SIG-M5 treated with dmso at 0.1 percent for 504 hours (cell line): ENCODE results near the gene BICRA.

Experiments
- DNase-seq: peaks from one replicate; lab custom pipeline; 2025; ENCODE audit not compliant: unreplicated experiment; lab: John Stamatoyannopoulos, UW

The BICRA gene

DNA sequence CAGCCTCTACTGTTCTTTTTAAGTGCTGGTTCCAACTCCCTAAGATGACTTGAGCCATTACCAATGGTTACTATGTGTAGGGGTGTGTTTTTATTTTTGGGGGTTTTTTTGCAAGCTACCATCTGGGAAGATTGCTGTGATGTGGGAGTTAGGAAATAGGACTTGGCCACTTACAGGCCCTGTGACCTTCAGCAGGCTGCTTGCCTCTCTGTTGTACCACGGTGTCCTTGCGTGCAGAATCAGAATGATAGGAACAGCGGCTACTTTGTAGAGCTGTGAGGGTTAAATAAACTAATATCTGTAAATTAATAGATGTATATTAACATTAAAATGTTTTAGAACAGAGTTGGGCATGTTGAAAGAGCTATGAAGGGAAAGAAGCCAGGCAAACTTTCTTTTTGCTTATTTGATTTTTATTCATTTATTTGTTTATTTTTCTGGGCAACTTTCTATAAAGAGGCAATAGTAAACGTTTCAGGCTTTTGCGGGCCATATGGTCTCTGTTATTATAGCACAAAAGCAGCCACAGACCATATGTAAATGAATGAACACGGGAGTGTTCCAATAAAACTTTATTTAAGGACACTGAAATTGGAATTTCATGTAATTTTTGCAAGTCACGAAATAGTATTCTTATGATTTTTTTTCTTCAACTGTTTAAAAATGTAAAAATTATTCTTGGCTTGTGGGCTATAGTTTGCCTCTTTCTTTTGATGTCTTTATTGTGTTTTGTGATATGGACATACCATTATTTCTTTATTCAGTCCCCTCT, 77.9 kb downstream of the BICRA start:
- DNase-seq = no peak

DNA sequence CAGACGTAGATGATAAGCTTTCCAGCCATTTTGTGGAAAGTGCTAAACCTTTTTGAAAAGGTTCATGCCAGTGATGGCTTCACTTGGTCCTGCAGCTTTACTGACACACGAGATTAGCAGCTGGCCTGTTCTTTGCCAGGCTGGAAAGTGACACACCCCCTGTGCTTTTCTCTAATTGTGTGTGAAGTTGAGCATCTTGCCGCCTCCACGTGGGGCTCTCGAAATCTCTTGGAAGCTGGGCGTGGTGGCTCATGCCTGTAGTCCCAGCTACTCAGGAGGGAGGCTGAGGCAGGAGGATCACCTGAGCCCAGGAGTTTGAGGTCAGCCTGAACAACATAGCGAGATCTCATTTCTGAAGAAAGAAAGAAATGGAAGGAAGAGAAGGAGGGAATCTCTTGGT, 79.0 kb downstream of the BICRA start:
- DNase-seq = no peak

- DNase-seq = no peak
Observed at GRCh38 chr19:47691090-47691489, 82.2 kb downstream of the BICRA start.

DNA sequence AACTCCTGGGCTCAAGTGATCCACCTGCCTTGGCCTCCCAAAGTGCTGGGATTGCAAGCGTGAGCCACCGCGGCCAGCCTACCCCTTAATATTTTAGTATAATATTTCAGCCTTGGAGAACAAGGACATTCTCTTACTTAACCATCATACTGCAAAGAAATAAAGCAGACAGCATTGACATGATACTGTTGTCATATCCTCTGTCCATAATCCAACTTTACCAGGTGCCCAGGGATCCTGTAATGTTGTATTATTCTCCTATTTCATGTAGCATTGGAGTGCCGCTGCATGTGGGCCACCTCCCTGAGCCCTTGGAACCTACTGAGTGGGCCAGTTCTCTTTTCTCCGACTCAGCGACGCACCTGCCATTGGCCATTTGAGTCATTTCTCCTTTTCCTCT, 82.8 kb downstream of the BICRA start:
- DNase-seq = no peak

DNA sequence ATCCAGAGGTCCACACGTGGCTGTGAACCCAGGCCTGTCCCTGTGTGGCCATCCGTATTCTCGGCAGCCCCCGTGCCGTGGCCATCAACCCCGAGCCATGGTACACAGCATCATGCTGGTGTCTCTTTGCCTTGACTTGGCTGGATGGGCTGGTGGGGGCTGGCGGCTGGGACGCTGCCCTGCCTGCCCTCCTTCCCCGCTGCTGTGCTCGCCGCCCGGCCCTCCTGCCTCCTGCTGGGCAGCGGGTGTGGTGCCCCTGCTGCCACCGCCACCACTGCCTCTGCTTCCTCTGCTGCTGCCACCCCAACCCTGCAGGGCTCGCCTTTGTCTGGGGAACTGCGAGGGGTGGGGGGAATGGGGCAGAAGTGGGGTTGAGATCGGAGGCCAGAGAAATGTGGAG, 84.6 kb downstream of the BICRA start:
- DNase-seq = no peak

DNA sequence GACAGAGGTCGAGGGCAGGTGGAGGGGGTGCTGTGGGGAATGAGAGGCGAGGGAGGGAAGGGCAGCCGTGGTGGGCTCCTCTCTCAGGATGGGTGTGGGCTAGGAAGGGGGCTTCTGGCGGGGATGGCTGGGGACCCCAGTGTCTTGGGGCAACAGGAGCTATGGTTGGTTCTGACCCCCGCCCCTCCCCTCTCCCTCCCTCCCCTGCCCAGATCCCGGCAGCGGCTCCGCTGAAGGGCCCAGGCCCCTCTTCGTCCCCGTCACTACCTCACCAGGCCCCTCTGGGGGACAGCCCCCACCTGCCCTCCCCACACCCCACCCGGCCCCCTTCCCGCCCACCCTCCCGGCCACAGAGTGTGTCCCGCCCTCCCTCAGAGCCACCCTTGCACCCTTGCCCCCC, 85.0 kb downstream of the BICRA start:
- DNase-seq = no peak

DNA sequence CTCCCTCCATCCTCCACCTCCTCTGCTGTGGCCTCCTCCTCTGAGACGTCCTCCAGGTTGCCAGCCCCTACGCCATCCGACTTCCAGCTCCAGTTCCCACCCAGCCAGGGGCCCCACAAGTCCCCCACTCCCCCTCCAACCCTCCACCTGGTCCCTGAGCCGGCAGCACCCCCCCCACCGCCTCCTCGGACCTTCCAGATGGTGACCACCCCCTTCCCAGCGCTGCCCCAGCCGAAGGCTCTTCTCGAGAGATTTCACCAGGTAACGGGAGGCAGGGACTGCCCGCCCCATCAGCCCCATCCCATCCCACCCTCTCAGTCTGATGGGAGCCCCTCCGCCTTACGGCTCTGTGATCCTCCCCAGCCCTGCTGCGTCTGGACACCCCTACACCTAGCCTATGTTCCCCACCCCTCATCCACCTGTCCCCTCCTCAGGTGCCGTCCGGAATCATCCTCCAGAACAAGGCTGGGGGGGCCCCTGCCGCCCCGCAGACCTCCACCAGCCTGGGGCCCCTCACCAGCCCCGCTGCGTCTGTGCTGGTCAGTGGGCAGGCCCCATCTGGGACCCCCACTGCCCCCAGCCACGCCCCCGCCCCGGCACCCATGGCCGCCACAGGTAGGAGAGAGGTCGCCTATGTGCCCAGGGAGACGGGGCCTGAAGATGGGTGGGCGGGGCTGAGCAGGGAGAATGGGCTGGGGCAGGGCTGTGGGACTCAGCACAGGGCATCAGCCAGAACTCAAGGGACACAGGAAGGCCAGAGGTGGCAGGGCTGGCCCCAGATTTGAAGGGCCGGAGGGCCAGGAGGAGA, 85.7 kb downstream of the BICRA start:
- no peak for DNase-seq

GRCh38 chr19:47695533-47696262, 86.8 kb downstream of the BICRA start:
- DNase-seq = no peak

GRCh38 chr19:47696635-47697034, 87.7 kb downstream of the BICRA start:
- no peak for DNase-seq

DNA sequence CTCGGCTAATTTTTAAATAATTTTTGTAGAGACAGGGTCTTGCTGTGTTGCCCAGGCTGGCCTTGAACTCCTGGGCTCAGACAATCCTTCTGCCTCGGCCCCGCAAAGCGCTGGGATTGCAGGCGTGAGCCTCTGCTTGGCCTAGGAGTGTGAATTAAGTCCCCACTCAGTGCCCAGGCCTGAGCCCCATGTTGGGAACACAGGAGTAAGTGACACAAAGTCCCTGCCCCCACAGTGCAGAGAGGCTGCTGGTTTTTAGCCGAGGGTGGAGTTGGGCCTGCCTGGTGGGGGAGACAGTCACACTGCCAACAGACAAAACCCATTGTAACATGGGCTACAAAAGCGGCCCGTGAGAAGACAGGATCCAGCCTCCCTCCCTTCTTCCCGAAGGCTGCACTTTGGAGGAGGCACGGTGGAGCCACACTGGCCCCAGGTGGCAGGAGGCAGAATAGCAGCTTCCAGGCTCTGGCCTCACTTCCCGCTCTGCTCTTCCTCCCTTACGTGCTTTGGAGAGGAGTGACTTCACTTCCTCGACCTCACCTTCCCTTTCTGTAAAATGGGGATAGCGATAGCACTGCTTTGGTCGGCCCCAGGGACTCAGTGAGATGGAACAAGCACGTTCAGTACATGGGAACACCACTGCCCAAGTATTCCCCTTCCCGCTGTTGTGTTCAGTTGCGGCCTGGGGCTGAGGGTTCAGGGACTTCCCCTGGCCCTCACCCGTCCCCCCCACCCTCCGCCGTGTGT, 89.1 kb downstream of the BICRA start:
- peak; percentile 64 for DNase-seq

DNA sequence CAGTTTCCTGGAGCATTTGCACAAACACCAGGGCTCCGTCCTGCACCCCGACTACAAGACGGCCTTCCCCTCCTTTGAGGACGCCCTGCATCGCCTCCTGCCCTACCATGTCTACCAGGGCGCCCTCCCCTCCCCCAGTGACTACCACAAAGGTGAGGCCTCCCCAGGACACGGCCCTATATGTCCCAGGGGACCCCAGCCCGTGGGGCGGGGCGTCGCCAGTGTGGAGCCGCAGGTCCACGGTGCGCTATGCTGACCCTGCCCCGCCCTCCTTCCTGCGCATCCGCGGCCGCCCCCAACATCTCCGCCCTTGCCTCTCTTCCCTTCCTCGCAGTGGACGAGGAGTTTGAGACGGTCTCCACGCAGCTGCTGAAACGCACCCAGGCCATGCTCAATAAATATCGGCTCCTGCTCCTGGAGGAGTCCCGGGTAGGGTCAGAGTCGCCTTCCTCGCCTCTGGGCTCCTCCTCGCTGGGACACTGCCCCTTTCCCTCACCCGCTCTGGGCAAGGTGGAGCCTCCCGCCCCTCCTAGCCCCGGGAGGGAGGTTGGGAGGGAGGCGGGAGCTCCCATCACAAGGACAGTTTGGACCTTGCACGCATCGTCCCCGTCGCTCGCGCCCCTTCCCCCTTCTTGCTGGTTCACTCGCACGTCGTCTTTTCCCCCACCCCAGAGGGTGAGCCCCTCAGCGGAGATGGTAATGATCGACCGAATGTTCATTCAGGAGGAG, 89.9 kb downstream of the BICRA start:
- no peak for DNase-seq

DNA sequence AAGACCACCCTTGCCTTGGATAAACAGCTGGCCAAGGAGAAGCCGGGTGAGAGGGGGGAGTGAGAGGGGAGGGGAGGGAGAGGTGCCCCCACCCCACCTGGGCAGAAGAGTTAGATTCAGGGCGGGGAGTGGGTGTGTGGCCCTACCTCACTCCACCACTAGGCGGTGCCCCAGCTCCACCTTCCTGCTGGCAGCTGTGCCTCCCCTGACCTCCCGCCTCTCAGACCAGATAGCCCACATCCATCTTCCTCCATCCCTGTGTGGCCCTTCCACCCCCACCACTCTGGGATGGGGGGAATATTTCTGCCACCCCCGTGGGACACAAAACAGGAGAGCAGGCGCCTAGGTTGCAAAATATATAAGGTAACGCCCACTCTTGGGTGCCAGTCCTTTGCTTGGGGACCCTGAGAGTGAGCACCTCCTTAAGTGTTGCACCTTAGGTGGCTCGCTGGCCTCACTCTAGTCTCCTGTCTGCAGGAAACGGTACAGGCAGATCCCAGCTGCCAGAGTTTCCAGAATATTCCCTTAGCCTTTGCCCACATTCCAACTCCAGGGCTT, 90.5 kb downstream of the BICRA start:
- peak; percentile 4 for DNase-seq

- no peak for DNase-seq
Observed at GRCh38 chr19:47700934-47701716, 92.2 kb downstream of the BICRA start.

DNA sequence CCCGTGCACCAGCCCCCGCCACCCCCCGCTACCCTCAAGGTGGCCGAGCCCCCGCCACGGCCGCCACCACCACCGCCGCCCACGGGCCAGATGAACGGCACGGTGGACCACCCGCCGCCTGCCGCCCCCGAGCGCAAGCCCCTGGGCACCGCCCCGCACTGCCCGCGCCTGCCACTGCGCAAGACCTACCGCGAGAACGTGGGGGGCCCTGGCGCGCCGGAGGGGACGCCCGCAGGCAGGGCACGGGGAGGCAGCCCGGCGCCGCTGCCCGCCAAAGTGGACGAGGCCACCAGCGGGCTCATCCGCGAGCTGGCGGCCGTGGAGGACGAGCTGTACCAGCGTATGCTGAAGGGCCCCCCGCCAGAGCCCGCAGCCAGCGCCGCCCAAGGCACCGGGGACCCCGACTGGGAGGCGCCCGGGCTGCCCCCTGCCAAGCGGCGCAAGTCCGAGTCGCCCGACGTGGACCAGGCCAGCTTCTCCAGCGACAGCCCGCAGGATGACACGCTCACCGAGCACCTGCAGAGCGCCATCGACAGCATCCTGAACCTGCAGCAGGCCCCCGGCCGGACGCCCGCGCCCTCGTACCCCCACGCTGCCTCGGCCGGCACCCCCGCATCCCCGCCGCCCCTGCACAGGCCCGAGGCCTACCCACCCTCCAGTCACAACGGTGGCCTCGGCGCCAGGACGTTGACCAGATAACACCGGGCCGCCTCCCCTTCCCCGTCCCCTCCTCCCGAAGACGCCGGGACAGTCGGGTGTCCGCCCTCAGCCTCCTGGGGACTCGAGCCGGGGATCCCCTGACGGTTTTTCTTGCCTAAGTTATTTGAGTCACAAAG, 93.0 kb downstream of the BICRA start:
- DNase-seq = no peak

DNA sequence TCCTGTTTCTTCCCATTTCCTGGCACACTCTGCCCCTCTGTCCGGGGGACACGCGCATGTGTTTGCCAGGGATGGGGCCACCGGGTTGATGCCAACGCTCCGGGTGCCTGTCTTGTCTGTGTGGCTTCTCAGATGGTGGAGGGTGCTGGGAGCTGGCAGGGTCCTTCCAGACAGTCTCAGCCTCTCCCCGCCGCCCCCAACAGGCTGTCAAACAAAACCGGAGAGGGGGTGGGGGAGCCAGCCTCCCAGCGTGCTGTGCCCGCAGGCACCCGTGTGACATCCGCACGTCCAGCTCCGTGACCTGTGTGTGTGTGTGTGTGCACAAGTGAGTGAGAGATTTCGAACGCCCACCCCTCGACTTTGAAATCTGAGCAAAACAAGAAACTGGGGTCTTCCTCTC, 93.7 kb downstream of the BICRA start:
- DNase-seq = no peak

GRCh38 chr19:47703301-47703700, 94.4 kb downstream of the BICRA start:
- no peak for DNase-seq

DNA sequence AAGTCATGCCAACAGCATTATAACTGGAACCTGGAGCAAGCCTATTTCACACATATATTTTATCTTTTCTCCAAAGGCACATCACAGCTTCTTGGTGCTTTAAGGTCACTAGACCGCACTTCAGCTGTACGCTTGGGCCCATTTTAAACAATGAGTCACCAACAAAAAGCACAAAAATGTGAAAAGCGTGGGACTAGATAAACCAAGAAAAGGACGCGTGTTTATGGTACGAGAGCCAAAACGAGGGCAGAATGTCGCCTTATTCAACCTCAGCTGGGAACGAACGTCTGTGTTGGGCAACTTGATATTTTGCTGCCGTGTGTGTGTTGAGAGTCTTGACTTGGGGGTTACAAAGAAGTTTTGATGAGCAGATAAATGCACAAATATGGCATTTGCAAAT, 95.1 kb downstream of the BICRA start:
- no peak for DNase-seq

GRCh38 chr19:47704656-47705055, 95.7 kb downstream of the BICRA start:
- no peak for DNase-seq
